Measurements from ENCODE around the gene TTC28. TPM values are rescaled to one million over a fixed set of nuclear protein-coding genes. Genes with fewer than 3 reads are reported as not detected.
A peak's percentile ranks its signal among the peaks of the same experiment; 100 is the strongest.
"Not testable (repeated sequence)": the region's sequence is repeated elsewhere in the genome, so short reads cannot be mapped to it uniquely, and the experiment has no call there.

Gene TTC28
- total and polyA plus RNA-seq, 7 donors, result 0.23 to 102 (median 46.1) TPM

DNA sequence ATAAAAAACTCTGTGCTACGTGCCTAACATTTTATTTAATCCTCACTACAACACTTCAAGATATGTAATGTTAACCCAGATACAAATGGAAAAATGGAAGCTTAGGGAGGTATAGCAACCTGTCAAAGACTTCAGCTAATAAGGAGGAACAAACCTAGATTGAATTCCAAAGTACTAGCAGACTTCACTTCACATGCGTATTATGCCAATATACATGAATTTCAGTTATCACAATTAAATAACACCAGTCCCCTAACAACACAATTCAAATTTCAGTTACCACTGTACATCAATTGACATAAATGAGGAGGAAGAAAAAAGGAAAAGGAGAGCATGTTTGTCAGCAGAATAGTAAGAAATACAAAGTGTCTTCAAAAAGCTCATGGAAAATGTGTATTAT lies 60.4 kb downstream of the TTC28 start:
- intact Hi-C loops (cut with DNase I), result no loop called here
- TF ChIP-seq POLR2AphosphoS5 (IDR thresholded peaks at IDR 0.05), result no peak
- no peak for TF ChIP-seq EP300 (IDR thresholded peaks at IDR 0.05)
- TF ChIP-seq, protein P1, sequence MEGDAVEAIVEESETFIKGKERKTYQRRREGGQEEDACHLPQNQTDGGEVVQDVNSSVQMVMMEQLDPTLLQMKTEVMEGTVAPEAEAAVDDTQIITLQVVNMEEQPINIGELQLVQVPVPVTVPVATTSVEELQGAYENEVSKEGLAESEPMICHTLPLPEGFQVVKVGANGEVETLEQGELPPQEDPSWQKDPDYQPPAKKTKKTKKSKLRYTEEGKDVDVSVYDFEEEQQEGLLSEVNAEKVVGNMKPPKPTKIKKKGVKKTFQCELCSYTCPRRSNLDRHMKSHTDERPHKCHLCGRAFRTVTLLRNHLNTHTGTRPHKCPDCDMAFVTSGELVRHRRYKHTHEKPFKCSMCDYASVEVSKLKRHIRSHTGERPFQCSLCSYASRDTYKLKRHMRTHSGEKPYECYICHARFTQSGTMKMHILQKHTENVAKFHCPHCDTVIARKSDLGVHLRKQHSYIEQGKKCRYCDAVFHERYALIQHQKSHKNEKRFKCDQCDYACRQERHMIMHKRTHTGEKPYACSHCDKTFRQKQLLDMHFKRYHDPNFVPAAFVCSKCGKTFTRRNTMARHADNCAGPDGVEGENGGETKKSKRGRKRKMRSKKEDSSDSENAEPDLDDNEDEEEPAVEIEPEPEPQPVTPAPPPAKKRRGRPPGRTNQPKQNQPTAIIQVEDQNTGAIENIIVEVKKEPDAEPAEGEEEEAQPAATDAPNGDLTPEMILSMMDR (IDR thresholded peaks at IDR 0.05), result no peak
- TF ChIP-seq POLR2A (IDR thresholded peaks at IDR 0.05), result no peak
- Histone ChIP-seq H3K4me1 (no peaks in the 10 kb centered on the region), H3K36me3 (no peaks in the 10 kb centered on the region), H3K27me3 (no peaks in the 10 kb centered on the region), H3K27ac (no peak overlapping the region), H3K4me3 (no peak overlapping the region), H3K9me3 (no peaks in the 10 kb centered on the region)
- no peak for DNase-seq
- WGBS, 2 donors, result 92 to 94% methylated on average over 2 of the region's 2 CpGs

- H3K36me3 ChIP-seq; H3K27me3 ChIP-seq; DNase-seq; H3K4me3 ChIP-seq; intact Hi-C loops (cut with DNase I); H3K9me3 ChIP-seq; H3K4me1 ChIP-seq; H3K27ac ChIP-seq: not testable (repeated sequence)
- 58 to 86% methylated on average over 4 of the region's 4 CpGs for WGBS, 2 donors
These were observed 64.2 kb downstream of the TTC28 start for GRCh38 chr22:28615423-28615822.

DNA sequence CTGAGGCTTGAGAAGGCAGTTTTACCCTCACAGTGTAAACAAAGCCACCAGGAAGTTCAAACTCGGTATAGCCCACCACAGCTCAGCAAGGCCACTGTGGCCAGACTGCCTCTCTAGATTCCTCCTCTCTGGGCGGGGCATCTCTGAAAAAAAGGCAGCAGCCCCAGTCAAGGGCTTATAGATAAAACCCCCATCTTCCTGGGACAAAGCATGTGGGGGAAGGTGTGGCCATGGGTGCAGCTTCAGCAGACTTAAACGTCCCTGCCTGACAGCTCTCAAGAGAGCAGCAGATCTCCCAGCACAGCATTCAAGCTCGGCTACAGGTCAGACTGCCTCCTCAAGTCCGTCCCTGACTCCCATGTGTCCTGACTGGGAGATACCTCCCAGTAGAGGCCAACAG lies 69.7 kb downstream of the TTC28 start:
- TF ChIP-seq EP300 (IDR thresholded peaks at IDR 0.05) (no peak), POLR2AphosphoS5 (IDR thresholded peaks at IDR 0.05) (no peak), POLR2A (IDR thresholded peaks at IDR 0.05) (no peak)
- TF ChIP-seq, protein P1 (IDR thresholded peaks at IDR 0.05), result no peak
- DNase-seq, result no peak
- Histone ChIP-seq H3K36me3 (no peaks in the 10 kb centered on the region), H3K4me1 (peaks cover 0 to 34% (median 23%) of the 10 kb centered on the region in 4 donors), H3K9me3 (no peaks in the 10 kb centered on the region), H3K4me3 (no peak overlapping the region), H3K27me3 (no peaks in the 10 kb centered on the region), H3K27ac (no peak overlapping the region)
- 64 to 76% methylated on average over 5 of the region's 5 CpGs for WGBS, 2 donors
- intact Hi-C loops (cut with DNase I), result loop anchor here (5.0 kb wide), 2 partner anchors 132 to 432 kb away; partner anchors contain the start of genes CHEK2 and HSCB

DNA sequence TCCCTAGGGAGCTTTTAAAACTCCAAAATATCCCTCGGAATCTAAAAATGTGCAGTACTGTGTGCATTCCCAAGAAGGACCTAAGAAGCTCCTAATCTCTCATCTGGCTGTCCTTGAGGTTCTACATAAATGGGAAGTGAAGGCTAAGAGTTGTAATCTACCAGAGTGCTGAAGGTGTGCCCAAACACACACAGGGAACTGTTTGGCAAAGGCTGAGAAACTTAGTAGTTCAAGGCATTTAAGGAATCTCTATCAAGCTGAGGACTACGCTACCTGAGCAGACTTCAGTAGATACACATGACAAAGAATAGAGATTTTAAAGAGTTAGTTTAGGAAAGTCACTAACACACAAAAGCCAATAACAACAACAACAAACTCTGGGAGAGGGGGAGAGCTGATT lies 71.1 kb downstream of the TTC28 start:
- intact Hi-C loops (cut with DNase I), result loop anchor here (5.0 kb wide), 2 partner anchors 134 to 434 kb away; partner anchors contain the start of genes CHEK2 and HSCB
- DNase-seq, result no peak
- H3K4me3 ChIP-seq, result no peak overlapping the region
- no peaks in the 10 kb centered on the region for H3K36me3 ChIP-seq
- no peaks in the 10 kb centered on the region for H3K27me3 ChIP-seq
- no peaks in the 10 kb centered on the region for H3K9me3 ChIP-seq
- H3K4me1 ChIP-seq, result peaks cover 0 to 38% (median 23%) of the 10 kb centered on the region in 4 donors
- TF ChIP-seq EP300 (IDR thresholded peaks at IDR 0.05) (no peak), POLR2A (IDR thresholded peaks at IDR 0.05) (no peak), POLR2AphosphoS5 (IDR thresholded peaks at IDR 0.05) (no peak)
- TF ChIP-seq, protein P1 (IDR thresholded peaks at IDR 0.05), result no peak
- H3K27ac ChIP-seq, result peak overlapping the region; percentile 48 to 77 (median 72)
- WGBS, 2 donors, result 87 to 96% methylated on average over 2 of the region's 2 CpGs

- intact Hi-C loops (cut with DNase I), result loop anchor here (5.0 kb wide), 2 partner anchors 135 to 435 kb away; partner anchors contain the start of genes CHEK2 and HSCB
- peak overlapping the region; percentile 48 to 77 (median 72) for H3K27ac ChIP-seq
These were observed 71.8 kb downstream of the TTC28 start for GRCh38 chr22:28607795-28608194.

More at GRCh38 chr22:28607795-28608194, 71.8 kb downstream of the TTC28 start:
- no peak overlapping the region for H3K4me3 ChIP-seq
- DNase-seq, result no peak
- H3K9me3 ChIP-seq, result no peaks in the 10 kb centered on the region
- H3K36me3 ChIP-seq, result no peaks in the 10 kb centered on the region
- no peaks in the 10 kb centered on the region for H3K27me3 ChIP-seq
- peaks cover 0 to 38% (median 23%) of the 10 kb centered on the region in 4 donors for H3K4me1 ChIP-seq
- TF ChIP-seq POLR2AphosphoS5 (IDR thresholded peaks at IDR 0.05), result peak; percentile 16 to 44 (median 26)
- TF ChIP-seq POLR2A (IDR thresholded peaks at IDR 0.05), result no peak

Measured in sigmoid colon (tissue), 7 donors.